KOPT-K1 (cell line): ENCODE data around the gene STOM.

Source experiments
- H3K27ac ChIP-seq: fragments of 200-600 bp; sonication (generic); 2 replicates; pipeline ENCODE4 v1.5.1; 2016; ENCODE audit warnings: antibody characterized with exemption, mild to moderate bottlenecking, low read depth, low read length; ENCODE audit not compliant: poor library complexity, severe bottlenecking
- H3K36me3 ChIP-seq: fragments of 200-600 bp; sonication (generic); 2 replicates; pipeline ENCODE4 v1.5.1; 2017; ENCODE audit warnings: antibody characterized with exemption, mild to moderate bottlenecking, low read length, moderate library complexity; ENCODE audit not compliant: insufficient read depth
- H3K9me3 ChIP-seq: fragments of 200-600 bp; sonication (generic); 2 replicates; pipeline ENCODE4 v1.5.1; 2017; ENCODE audit warnings: antibody characterized with exemption, low read length, mild to moderate bottlenecking; ENCODE audit not compliant: insufficient read depth, poor library complexity, severe bottlenecking

STOM gene

GRCh38 chr9:121323449-121324151 lies 46.5 kb downstream of the STOM start:
- Histone ChIP-seq H3K36me3 (no peaks in the 10 kb centered on the region), H3K27ac (no peak overlapping the region), H3K9me3 (no peaks in the 10 kb centered on the region)

- Histone ChIP-seq H3K36me3 (no peaks in the 10 kb centered on the region), H3K27ac (no peak overlapping the region), H3K9me3 (no peaks in the 10 kb centered on the region)
Observed at GRCh38 chr9:121322737-121323448, 47.2 kb downstream of the STOM start.

DNA sequence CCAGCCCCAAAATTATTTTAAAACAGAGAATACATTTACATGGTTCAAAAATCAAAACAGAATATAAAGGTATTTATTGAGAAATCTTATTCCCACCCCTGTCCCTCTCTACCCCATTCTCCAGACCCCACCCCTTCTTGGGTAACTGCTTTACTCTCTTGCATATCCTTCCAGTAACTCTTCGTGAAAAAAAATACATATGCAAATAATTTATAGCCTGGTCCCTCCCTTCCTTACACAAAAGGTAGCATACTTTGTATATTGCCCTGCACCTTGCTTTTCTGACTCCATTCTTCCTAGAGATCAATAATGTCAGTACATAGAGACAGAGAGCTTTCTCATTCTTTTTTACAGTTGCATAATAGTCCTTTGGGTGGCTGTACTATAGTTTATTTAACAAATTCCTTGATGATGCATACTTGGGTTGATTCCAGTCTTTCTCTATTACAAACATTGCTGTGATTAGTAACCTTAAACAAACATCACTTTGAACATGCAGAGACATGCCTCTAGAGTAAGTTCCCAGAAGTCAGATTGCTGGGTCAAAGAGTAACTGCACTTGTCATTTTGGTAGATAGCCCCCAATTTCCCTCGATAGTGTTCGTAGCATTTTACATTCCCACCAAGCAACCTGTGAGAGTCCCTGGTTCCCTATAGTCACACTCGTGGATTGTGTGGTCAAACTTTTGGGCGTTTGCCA lies 47.9 kb downstream of the STOM start:
- Histone ChIP-seq H3K9me3 (no peaks in the 10 kb centered on the region), H3K36me3 (no peaks in the 10 kb centered on the region), H3K27ac (no peak overlapping the region)

GRCh38 chr9:121321016-121321503 lies 49.0 kb downstream of the STOM start:
- no peaks in the 10 kb centered on the region for H3K36me3 ChIP-seq
- no peaks in the 10 kb centered on the region for H3K9me3 ChIP-seq
- no peak overlapping the region for H3K27ac ChIP-seq

DNA sequence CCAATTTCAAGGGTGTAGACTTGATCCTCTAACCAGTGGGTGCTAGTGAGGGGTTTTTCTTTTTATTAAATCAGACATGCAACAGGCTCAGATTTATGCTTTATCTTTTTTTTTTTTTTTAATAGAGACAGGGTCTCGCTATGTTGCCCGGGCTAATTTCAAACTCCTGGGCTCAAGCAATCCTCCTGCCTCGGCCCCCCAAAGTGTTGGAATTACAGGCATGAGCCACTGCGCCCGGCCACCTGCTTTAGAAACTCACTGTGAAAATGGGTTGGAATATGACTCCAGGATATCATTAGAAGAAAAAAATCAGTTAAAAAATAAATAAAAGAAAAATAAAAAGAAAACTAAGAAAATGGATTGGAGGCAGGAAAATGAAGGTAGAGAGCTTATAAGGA lies 50.7 kb downstream of the STOM start:
- Histone ChIP-seq H3K27ac (no peak overlapping the region), H3K36me3 (no peaks in the 10 kb centered on the region), H3K9me3 (no peaks in the 10 kb centered on the region)

DNA sequence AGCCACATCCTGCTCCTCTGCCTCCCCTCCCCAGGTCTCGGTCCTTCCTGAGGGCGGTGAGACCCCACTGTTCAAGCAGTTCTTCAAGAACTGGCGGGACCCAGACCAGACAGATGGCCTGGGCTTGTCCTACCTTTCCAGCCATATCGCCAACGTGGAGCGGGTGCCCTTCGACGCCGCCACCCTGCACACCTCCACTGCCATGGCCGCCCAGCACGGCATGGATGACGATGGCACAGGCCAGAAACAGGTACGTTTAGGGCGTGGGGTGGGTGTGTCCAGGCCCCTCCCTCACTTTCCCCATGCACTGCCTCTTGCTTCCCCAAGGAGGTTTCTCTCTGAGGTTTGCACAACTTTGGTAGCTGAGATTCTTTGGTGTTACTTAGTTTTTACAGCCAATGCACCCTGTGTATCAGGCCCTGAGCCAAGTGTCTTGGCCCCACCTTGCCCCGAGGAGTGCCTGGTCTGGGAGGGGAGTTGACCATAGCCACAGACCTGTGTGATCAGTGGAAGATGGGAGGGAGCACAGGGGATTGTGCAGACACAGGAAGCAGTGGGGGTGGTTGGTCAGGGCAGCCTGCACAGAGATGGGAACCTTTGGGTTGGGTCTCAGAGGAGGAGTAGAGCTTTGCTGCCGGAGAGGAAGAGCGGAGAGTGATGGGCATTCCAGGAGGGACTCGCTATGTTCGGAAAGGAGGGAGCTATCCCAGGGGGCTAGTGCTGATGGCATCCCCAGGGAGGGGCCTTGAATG lies 51.2 kb downstream of the STOM start:
- H3K9me3 ChIP-seq = no peaks in the 10 kb centered on the region
- no peaks in the 10 kb centered on the region for H3K36me3 ChIP-seq
- H3K27ac ChIP-seq = no peak overlapping the region

DNA sequence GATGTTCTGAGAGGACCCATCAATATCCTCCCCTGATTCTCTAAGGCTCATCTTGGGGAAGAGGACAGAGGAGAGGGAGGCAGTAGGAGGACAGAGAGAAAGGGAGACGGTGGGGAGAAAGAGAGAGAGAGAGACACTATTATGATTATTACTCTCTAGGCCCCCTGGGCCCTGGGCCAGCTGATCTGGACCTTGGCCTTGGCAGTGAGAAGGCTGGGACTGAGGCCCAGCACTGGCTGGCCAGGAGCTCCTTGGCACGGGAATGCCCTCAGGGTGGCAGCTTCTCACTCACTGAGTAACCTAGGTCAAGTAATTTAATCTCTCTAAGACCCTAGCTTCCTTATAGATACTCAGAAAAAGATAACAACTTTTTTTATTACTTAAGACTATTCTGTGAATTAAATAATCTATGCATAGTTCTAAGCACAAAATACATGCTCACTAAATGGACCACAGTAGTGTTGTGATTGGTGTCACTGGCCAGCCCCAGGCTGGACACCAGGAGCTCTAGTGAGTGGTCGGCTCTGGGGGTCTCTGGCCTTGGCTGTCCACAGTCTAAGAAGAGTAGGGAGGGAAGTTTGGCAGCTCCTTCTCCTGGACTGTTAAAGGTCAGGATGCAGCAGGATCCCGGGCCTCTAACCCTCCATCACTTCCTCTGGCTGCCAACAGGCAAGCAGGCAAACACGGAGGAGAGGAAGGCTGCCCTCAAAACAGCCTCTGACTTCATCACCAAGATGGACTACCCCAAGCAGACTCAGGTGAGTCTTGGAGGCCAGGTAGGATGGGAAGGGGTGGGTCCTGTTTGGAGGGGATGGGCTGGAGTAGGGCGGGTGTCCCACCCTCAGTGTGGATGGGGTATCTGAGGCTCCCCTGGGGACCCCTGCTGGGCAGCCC lies 52.1 kb downstream of the STOM start:
- Histone ChIP-seq H3K9me3 (no peaks in the 10 kb centered on the region), H3K36me3 (no peaks in the 10 kb centered on the region), H3K27ac (no peak overlapping the region)

DNA sequence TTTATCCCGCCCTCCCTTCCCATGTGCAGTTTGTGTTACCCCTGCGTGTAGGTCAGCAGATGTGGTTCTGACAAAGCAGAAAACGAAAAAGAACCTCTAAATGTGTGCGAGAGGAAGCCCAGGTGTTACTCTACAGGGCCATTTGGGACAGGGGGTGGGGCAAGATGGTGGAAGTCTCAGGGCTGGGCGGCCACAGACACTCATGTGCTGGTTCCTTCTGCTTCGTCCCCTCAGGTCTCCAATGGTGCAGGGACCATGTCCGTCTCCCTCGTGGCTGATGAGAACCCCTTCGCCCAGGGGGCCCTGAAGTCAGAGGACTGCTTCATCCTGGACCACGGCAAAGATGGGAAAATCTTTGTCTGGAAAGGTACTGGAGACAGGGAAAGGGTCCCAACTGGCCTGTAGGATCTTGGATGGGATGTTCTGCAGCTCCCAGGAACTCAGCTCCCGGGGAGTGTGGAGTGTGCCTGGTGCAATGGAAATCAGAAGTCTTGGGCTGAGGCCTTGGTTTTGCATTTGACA lies 53.1 kb downstream of the STOM start:
- Histone ChIP-seq H3K27ac (no peak overlapping the region), H3K36me3 (no peaks in the 10 kb centered on the region)

DNA sequence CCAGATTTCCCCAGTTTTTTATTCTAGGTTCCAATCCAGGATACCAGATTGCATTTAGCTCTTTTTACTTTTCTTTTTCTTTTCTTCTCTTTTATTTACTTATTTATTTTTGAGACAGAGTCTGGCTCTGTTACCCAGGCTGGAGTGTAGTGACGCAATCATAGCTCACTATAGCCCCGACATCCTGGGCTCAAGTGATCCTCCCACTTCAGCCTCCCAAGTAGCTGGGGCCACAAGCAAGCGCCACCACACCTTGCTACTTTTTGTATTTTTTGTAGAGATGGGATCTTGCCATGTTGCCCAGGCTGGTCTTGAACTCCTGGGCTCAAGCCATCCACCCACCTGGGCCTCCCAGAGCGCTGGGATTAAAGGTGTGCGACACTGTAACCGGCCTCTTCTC lies 53.7 kb downstream of the STOM start:
- Histone ChIP-seq H3K27ac (no peak overlapping the region), H3K36me3 (no peaks in the 10 kb centered on the region)

More for the DNA sequence above, 53.1 kb downstream of the STOM start:
- H3K9me3 ChIP-seq = no peaks in the 10 kb centered on the region

DNA sequence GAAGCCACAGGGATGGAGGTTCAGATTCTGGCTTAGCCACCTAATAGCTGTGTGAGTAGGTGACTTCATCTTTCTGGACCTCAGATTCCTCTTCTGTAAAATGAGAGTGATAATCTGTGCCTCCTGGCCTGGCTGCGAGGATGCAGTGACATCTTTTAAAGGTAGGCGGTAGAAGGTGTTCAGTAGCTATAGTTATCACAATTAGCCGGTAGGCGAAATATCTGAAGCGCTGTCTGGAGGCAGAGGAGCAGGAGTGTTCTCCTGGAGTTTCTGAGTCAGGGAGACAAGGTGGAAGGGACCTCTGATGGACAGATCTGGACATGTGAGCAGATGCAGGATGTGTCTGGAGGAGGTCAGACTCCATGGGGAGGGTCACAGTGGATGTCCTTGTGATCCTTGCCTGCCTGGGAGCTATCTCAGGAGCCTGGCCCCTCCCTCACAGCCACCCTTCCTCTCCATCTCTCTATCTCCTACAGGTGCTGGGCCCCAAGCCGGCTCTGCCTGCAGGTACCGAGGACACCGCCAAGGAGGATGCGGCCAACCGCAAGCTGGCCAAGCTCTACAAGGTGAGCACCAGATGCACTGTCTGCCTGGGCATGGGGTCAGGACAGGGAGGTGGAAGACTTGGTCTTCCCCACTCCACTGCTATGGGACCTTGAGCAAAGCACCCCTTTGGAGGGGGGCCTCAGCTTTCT lies 56.4 kb downstream of the STOM start:
- Histone ChIP-seq H3K36me3 (no peaks in the 10 kb centered on the region), H3K27ac (no peak overlapping the region), H3K9me3 (no peaks in the 10 kb centered on the region)

More for the DNA sequence above, 53.7 kb downstream of the STOM start:
- no peaks in the 10 kb centered on the region for H3K9me3 ChIP-seq

DNA sequence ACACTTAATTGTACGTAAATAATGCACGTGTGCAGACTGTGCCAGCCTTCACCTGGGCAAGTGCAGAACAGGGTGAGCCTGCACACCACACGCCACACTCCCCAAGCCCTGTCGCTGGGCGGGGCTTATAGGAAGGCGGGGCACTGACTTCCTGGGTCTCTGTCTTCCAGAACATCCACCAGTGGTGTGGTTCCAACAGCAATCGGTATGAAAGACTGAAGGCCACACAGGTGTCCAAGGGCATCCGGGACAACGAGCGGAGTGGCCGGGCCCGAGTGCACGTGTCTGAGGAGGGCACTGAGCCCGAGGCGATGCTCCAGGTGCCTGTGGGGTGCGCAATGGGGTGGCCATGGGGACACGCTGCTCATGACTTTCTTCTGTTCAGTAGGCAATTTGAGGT lies 57.9 kb downstream of the STOM start:
- no peaks in the 10 kb centered on the region for H3K9me3 ChIP-seq
- no peak overlapping the region for H3K27ac ChIP-seq
- H3K36me3 ChIP-seq = no peaks in the 10 kb centered on the region

DNA sequence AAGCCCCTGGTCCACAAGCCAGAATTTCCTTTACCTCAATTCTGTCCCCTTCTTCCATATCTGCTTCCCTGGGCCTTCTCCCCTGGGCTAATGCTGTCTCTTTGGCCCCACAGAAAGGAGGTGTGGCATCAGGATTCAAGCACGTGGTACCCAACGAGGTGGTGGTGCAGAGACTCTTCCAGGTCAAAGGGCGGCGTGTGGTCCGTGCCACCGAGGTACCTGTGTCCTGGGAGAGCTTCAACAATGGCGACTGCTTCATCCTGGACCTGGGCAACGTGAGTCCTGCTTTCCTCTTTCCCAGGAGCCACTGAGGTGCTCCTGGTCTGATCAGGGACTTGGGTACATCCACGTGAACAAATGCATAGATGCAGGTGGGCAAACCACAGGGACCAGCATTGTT lies 59.5 kb downstream of the STOM start:
- Histone ChIP-seq H3K27ac (no peak overlapping the region), H3K9me3 (no peaks in the 10 kb centered on the region), H3K36me3 (no peaks in the 10 kb centered on the region)

DNA sequence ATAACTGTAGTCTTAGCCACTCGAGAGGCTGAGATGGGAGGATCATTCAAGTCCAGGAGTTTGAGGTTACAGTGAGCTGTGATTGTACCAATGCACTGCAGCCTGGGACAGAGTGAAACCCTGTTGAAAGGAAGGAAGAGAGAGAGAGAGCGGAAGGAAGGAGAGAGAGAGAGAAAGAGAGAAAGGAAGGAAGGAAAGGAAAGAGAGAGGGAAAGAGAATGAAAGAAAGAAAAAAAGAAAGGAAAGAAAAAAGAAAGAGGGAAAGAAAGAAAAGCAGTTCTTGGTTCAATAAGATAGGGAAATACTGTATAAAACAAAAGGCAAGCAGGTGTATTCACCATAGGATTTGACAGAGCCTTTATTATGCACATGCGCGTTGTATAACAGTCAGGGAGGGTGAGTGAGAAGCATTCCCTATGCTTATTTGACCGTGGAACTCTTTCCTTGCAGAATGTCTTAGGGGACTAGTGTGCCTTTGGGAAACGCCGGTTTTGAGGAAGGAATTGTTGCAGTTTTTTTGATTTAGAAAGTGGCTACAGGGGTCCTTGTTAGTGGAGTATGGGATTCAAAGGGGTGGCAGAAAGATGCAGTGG lies 60.1 kb downstream of the STOM start:
- H3K36me3 ChIP-seq = no peaks in the 10 kb centered on the region

More for the DNA sequence above, 60.1 kb downstream of the STOM start:
- no peak overlapping the region for H3K27ac ChIP-seq
- H3K9me3 ChIP-seq = no peaks in the 10 kb centered on the region
